Occipital lobe (tissue), 2 donors: Measurements from ENCODE around the gene CYGB. TPM values are rescaled to one million over a fixed set of nuclear protein-coding genes. Genes with fewer than 3 reads are reported as not detected.

Experiments
- DNase-seq: peaks from one replicate; lab custom pipeline; 2025; lab: John Stamatoyannopoulos, UW
- total RNA-seq: library from RNA; depleted of rRNA; stranded (reverse); fragments of >200 nt; gene quantifications from one replicate; pipeline ENCODE4 v1.2.3, GENCODE V29; 2014

Gene CYGB
- total RNA-seq, 1 donor from 2014 or later, result 1.2 TPM

DNA sequence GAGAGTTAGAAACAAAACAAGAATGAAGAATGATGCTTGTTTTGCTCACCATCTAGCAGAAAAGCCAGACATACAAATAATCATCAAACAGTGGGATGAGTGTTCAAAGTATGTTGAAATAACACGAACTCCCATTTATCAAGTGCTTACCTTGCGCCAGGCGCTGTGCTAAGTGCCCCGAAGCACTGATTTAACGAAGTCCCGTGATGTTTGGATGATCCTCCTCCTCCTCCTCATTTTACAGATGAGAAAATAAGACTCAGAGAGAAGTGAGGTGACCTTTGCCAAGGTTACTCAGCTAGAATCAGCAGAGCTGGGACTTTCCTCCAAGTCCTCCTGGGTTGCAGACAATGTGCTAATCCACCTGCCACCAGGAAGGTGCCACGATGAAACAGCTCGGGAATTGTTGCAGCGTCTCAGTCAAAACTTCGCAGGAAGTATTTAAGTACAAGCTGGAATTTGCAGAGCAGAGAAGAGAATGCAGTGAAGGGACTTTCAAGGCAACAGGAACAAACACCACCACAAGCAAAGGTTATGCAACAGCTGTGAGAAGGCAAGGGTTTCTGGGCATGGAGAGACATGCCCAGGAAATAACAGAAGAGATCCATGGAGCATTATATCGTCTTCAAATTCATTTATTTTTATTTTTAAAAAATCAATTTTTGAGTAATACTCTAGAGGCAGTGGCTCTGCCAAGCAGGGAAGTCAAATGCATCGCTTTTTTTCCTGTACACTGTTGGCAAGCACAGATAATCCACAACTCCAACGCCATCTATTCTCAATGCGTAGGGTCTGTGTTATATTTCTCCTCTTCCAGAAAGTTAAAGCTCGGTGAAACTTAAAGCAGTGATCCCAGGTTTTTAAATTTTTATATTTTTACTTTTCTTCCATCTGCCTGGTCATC is 13.5 kb upstream of the CYGB start:
- no peak for DNase-seq

DNA sequence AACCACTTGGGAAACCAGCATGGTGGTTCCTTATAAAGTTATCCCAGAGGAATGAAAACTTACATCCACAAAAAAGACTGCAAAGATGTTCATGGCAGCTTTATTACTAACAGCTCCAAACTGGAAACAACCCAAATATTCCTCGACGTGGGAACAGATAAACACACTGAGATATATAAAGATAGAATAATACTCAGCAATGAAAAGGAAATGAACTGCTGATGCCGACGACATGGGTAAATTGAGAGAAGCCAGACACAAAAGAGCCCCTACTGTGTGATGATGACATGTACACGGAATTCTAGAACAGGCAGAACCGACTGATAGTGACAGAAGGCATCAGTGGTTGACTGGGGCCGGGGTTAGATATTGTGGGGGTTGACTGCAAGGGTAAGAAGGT is 12.0 kb upstream of the CYGB start:
- no peak for DNase-seq

DNA sequence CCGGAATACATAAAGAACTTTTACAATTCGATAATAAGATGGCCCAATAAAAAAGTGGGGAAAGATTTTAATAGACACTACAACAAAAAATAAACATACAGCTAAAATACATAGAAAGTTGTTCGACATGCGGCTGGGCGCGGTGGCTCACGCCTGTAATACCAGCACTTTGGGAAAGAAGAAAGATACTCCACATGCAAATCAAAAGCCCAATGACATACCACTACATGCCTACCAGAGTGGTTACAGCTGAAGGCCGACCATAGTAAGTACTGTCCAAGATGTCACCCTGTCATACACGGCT is 11.7 kb upstream of the CYGB start:
- no peak for DNase-seq

DNA sequence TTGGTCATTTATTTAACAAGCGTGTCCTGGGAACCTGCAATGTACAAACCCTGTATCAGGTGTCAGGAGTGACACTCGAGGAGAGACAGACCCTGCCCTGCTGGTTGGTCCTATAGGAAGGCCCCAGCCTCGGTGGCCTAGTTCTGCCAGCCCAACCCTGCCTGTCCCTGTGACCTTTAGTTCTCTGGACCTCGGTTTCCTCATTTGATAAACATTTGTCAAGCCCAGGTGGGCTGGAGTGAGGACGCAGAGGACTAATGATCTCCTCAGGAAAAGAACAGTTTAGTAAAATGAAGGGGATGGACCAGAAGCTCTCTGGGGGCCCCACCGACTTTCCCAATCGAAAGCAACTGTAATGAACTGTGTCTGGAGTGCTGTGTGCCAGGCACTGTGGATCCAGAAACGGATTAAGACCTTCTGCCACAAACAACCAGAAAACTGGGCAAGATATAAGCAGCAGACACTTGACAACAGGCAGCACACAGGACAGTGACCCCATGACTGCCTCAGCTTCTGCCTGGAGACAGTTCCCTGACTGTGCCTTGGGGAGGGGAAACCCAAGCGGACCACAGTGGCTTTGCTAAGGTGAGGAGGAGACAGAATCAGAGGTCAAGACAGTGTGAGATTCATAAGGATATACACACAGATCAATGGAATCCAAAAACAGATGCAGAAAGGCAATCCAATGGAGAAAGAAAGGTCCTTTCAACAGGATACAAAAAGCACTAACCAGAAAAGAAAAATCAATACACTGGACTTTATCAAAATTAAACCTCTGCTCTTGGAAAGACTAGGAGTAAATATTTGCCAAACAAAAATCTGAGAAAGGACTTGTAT is 11.1 kb upstream of the CYGB start:
- DNase-seq, result no peak

DNA sequence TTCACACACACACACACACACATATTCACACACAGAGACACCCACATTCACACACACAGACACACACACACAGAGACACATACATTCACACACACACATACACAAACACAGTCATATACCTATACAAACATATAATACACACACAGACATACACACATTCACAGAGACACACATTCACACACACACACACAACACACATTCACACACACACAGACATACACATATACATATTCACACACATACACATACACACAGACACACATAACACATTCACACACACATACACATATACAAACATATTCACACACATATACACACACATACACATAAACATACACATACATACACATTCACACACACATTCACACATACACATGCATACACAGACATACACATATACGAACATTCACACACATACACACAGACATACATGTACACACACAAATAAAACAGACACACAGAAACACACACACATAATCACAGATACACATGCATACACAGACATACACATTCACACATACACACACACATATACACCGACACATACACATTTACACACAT is 10.2 kb upstream of the CYGB start:
- DNase-seq, result no peak

DNA sequence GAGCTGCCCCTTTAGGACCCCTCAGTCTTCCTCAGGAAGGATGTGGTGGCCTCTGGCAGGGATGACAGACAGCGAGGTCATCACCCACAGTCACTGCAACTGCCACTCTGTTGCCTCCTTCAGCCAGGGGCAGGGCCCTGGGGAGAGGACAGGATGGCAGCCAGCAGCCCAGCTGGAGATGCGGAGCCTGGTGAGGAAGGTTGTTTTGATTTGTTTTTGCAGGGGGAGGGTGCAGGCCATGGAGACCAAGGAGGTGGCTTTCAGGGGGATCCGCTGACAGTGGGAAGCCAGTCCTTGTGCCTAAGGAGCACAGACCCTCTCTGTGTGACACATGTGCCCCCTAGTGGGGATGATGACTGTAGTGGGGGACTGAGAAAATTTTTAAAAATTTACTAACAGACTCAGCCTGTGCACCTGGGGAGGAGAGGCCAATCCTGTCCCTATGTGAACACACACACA is 9.7 kb upstream of the CYGB start:
- DNase-seq, result no peak

DNA sequence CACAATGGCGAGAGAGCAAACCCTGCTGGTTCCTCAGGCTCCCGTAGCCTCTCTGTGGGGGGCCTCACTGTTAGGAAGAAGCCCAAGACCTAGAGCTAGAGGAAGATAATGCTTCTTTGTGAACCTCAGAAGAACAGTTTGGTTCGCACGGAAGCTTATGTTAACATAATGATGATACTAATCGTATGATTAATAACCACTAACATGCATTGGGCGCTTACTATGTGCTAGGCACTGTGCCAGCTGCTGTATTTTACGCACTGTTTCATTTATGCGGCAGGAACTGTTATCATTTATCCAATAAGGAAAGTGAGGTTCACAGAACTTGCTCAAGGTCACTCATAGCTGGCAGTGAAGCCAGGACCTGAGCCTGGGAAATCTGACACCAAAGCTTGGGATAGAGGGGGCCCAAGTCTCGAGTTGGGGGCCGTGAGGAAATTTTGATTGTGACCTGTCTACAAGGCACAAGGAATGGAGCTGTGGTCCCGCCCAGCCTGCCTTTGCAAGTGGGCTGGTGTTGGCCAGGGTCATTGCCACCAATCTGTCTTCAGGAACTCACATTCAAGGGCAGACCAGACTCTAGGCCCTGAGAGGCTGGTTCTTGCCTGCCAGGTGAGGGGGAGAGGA is 9.2 kb upstream of the CYGB start:
- no peak for DNase-seq

DNA sequence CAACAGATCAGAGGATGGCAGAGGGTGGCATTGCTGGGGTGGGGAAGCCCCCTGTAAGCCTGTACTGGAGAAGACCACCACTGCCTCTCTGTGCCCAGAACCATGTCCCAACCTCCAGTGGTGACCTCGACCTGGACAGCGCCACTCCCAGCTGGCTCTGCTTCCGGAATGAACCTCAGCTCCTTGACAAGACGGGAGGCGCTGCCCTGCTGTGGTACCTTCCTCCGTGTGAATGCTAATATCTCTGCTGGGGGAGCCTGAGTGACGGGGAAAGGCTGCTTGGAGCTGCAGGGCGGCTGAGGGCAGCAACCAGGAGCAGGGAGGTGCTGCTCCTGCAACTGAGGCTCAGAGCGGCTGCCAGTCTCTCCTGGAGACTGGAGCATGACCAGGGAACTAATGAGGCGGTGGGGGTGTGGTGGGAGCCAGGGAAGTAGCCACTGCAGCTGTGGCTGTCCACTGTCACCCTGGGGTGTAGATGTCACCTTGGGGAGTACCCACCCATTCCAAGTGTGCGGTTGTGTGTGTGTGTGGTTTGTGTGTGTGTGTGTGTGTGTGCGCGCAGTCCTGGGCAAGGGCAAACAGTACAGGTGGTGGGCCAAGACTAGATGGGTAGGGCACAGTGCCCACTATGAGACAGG is 8.5 kb upstream of the CYGB start:
- DNase-seq, result no peak

DNA sequence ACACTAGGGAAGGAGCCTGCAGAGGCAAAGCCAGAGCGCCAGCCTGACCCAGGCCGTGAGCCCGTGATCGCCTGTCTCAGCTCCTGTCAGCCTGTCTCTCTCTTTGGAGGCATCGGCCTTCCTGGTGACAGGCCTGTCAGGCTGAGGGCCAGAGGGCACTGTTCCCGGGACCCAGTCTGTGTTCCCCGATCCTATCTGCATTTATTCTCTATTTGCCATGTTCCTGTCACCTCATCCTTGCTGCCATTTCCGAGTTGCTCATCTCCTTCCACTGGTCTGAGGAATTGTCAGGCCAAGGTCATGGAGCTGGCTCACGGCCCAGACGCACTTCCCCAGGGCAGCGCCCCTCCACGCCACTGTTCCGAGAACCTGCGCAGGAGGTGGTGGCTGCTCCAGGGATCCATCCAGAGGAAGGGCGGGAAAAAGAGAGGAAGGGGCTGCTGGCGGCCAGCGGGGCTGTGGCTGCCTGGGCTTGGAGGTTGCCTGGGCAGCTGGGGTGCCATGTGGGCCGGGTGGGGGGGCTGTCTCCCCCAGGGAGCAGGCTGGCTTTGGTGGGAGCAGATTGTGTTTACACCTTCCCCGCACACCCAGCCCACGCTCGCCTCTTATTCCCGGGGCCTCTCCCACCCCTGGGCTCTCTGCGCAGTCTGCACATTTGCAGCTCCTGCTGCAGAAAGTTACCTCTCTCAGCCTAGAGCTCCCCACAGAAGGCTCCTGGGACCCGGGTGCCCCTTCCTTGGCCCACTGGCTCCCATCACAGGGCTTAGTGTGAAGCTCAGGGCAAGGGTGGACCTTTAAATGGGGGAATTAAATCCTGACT is 7.2 kb upstream of the CYGB start:
- peak; percentile 53 for DNase-seq

DNA sequence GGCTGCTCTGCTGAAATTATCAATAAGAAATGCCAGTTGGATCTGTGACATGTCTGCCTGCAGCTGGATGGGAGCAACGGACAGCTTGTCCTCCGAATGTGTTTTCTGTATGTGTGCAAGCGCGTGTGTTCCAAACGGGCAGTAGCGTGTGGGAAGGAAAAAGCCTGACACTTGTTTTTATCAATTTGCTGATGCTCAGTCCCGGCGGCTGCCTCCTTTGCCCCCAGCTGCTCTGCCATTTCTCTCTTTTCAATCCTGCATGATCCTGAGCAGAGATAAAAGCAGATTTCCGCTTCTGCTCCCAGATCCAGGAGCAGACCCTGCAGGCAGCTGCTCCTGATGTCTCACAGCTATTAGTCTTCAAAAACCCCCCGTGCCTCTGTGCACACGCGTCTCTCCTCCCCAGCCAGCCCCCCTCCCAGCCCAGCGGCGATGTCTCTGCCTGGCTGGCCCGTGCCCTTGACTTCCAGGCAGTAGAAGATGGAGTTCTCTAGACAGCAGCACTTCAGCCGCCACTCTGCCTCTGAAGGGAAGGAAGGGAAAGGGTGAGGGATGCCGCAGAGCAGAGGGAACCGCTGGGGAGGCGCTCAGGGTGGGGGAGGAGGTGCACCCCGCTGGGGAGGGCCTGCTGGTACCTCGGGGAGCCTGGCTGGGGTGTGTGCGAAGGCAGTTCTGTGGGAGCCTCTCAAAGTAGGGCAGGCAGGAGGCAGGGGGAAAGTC is 6.5 kb upstream of the CYGB start:
- DNase-seq, result peak; percentile 79

DNA sequence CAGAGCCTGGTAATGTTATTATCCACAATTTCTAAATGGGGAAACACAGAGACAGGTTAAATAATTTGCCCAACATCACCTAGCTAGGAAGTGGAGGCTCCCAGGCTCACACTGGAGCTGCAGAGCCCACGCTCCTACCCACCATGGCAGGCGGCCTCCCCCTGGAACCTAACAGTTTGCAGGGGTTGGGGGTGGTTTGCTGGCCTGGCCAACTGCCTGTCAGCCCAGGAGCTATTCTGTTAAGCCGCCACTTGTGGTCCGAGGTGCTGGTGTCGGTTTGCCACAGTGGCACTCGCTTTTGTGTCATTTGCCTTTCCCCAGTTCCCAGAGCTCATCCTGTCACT is 5.9 kb upstream of the CYGB start:
- no peak for DNase-seq

DNA sequence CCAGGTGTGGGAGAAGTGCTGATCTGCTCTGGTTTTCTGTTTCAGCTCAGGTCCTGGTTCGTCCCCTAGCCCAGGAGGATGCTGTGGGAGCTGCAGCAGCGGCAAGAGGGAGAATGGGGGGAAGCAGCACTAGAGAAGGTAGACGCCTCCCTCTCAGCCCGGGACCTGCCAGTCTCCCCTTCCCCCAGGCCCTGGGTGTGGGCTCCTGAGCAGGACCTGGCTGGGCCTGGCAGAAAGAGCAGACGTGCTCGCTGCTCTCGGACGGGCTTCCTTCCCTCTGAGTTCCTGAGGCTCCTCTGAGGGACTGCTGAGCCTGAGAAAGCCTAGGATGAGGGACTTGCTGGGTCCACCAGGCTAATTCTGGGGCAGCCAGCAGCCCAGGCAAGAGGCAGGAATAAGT is 5.5 kb upstream of the CYGB start:
- DNase-seq, result no peak

DNA sequence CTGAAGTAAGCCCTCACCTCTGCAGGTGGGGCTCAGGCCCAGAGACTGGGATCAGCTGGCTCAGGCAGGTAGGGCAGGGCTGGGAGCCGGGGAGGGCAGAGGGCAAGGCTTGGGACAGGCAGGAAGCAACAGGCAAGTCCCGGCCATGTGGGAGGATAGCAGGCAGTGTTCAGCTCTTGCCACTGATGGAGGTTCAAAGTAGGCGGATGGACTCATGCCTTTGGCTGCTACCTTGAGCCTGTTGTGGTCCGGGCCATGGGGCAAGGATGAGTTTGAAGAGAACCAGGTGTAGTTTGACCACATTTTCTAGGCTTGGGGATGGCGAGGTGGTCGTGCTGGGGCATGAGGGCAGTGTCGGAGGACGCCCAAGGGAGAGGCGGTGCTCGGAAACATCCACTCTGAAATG is 5.1 kb upstream of the CYGB start:
- no peak for DNase-seq

DNA sequence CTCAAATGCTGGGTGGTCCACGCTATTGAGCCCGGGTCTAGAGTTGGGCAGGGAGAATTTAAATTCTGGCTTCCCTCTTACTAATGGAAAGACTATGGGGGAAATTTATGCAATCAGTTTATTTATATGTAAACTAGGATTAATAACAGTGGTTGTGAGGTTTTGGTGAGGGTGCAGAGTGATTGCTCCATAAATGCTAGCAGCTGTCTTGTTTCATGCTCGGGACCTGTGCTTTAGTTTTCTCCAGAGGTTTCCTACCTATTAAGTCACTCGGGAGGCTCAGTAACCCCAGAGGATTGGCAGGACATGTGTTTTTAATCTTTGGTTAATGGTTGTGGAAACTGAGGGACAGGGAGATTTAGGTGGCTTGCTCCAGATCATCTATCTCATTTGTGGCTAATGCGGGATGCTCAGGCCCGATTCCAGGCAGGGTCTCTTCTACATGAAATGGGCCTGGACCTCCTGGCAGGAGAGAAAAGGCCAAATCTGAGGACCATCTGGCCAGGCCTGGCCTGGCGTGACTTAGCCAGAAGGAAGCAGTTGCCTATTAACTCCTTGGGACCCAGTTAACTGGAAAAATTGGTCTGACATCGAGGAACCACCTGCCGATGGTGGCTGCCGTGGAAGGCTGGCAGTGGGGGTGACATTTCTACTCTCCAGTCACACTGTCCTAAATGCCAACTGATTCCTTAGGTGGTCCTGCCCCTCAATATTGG is 4.4 kb upstream of the CYGB start:
- no peak for DNase-seq

DNA sequence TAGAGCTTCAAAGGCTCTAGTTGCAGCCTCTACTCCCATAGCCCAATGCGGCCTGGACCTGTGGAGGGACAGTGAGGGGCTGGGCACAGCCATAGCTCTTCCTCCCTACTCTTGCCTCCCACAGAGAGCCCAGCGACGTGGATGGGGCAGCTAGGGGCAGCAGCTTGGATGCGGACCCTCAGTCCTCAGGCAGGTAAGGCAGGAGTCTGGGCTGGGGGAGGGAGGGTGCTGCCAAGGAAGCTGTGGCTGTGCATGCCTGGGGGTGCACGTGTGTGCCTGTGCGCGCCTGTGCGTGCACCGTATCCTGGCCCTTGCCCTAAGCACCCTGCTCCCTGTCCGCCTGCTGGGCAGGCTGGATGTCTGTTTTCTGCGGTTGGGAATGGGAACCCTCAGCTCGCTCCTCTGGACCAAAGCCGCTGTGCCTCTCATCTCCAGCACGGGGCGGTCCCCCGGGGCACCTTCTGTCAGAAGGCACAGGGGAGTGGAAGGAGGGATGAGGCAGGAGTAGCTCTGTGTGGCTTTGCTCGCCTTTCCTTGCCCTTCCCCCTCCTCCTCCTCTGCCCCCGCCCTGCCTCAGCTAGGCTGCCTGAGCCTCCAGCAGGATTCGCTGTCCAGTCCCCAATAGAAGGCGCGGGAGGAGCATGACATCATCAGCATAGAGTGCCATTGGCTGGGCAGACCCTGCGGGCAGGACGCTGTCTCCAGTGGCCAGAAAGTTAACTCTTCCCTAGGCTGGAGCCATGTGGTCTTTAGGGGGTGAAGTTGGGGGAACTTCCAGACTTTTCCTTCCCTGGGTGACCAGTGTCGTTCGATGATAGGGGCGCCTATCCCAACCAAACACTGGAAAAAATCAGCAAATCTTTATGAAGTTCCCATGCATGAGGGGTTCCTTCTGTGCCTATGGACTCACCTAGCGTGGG is 3.1 kb upstream of the CYGB start:
- DNase-seq, result peak; percentile 95

DNA sequence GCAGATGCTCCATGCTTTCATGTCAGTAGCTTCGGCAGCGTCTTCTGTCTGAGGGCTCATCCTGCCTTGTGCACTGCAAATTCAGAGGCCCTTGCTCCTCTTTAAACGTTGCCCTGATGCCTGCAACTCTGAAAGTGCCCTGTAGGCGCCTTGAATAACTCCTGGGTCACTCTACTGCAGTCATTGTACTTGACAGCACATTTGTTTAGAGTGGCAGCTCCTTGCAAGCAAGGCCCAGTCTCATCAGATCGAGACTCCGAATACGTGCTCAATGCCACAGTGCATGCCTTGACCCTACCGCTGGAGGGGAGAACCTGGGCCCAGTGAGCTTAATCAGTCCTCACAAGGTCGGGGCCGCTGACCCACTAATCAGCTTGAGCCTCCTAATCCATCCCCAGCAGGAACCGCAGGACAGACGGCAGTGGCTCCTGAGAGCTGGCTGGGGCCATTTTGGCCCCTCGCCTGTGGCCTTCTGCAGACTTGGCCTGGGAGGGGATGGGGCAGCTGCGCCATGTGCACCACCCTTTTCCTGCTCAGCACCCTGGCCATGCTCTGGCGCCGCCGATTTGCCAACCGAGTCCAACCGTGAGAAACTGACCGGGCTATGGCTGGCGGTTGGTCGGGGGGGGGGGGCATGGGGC is 2.2 kb upstream of the CYGB start, which contains the start of gene PRCD:
Gene PRCD, plus strand, starts transcription at position 414 of the 641 bp plus-strand sequence. Its CDS starts 98 bp downstream, at position 512.
- DNase-seq, result no peak

DNA sequence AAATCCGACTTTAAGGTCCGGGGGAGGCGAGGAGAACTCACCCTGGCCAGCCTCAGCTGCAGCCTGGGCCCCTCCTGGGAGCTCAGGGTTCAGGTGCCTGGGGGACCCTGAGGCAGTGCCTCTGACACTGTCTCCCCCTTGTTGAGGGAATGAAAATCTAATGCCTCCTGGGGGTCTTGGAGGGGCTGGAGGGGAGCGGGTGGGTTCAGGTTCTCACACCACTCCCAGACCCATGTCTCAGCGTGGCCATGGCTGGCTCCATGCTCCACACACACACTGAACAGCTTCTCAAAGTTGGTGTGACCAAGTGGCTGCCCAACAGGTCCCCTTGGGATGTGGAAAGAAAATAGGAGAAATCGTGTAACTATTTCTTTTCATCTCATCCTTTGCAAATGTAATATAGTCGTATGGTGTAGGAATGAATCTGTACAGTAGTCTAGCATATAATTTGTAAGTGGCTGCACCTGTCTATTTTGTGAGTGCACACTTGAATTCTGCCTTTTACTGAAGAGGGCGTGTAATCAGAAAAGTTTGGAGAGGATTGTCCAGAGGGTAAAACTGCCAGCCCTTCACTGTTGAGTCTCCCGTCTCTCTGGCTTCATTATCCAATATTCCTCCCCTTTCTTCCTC is 1.5 kb upstream of the CYGB start:
- DNase-seq, result no peak
